ENCODE data around the gene ENOX1. TPM values are rescaled to one million over a fixed set of nuclear protein-coding genes. Genes with fewer than 3 reads are reported as not detected.

ENOX1 gene
- total and polyA plus RNA-seq, 4 donors: 0.33 to 7.7 (median 1.1) TPM

GRCh38 chr13:43360892-43361610 lies 425.7 kb downstream of the ENOX1 start:
- Histone ChIP-seq H3K36me3 (ENCODE audit: control insufficient read depth in 4 of 4, insufficient read depth in 4 of 4, low read length in 4 of 4) (no peaks in the 10 kb centered on the region), H3K4me3 (no peak overlapping the region), H3K9ac (ENCODE audit: insufficient read depth in 1 of 2, low read length in 2 of 2) (no peak overlapping the region), H3K27me3 (ENCODE audit: control insufficient read depth in 3 of 3, insufficient read depth in 3 of 3, low read length in 2 of 3) (no peaks in the 10 kb centered on the region), H3K4me1 (ENCODE audit: control insufficient read depth in 5 of 5, insufficient read depth in 5 of 5, low read length in 5 of 5) (peaks cover 4 to 21% (median 9%) of the 10 kb centered on the region in 5 donors), H3K9me3 (ENCODE audit: control insufficient read depth in 4 of 4, insufficient read depth in 3 of 4, low read length in 3 of 4) (no peaks in the 10 kb centered on the region), H3K27ac (ENCODE audit: low read depth in 1 of 2, low read length in 1 of 2) (no peak overlapping the region)
- DNase-seq (no peak), ATAC-seq (ENCODE audit: insufficient read depth, low FRiP score) (no peak)
- WGBS, 2 donors: 82 to 87% methylated on average over 6 of the region's 6 CpGs
- no peak for TF ChIP-seq CTCF (IDR thresholded peaks at IDR 0.05; ENCODE audit: control extremely low read depth, extremely low read depth)

- no peak for ATAC-seq (ENCODE audit: insufficient read depth, low FRiP score)
- Histone ChIP-seq H3K36me3 (ENCODE audit: control insufficient read depth in 4 of 4, insufficient read depth in 4 of 4, low read length in 4 of 4) (no peaks in the 10 kb centered on the region), H3K4me3 (no peak overlapping the region), H3K4me1 (ENCODE audit: control insufficient read depth in 5 of 5, insufficient read depth in 5 of 5, low read length in 5 of 5) (peaks cover 4 to 21% (median 8%) of the 10 kb centered on the region in 5 donors), H3K27me3 (ENCODE audit: control insufficient read depth in 3 of 3, insufficient read depth in 3 of 3, low read length in 2 of 3) (no peaks in the 10 kb centered on the region), H3K27ac (ENCODE audit: low read depth in 1 of 2, low read length in 1 of 2) (no peak overlapping the region), H3K9me3 (ENCODE audit: control insufficient read depth in 4 of 4, insufficient read depth in 3 of 4, low read length in 3 of 4) (no peaks in the 10 kb centered on the region), H3K9ac (ENCODE audit: insufficient read depth in 1 of 2, low read length in 2 of 2) (no peak overlapping the region)
- DNase-seq: no peak
- TF ChIP-seq CTCF (IDR thresholded peaks at IDR 0.05; ENCODE audit: control extremely low read depth, extremely low read depth): no peak
- WGBS, 2 donors: 58 to 69% methylated on average over 6 of the region's 6 CpGs
Observed at GRCh38 chr13:43360171-43360570, 426.6 kb downstream of the ENOX1 start.

GRCh38 chr13:43359536-43359935 lies 427.2 kb downstream of the ENOX1 start:
- no peak overlapping the region for H3K27ac ChIP-seq (ENCODE audit: low read depth in 1 of 2, low read length in 1 of 2)
- no peaks in the 10 kb centered on the region for H3K9me3 ChIP-seq (ENCODE audit: control insufficient read depth in 4 of 4, insufficient read depth in 3 of 4, low read length in 3 of 4)
- no peak for ATAC-seq (ENCODE audit: insufficient read depth, low FRiP score)
- H3K9ac ChIP-seq (ENCODE audit: insufficient read depth in 1 of 2, low read length in 2 of 2): no peak overlapping the region
- no peak for TF ChIP-seq CTCF (IDR thresholded peaks at IDR 0.05; ENCODE audit: control extremely low read depth, extremely low read depth)
- no peak overlapping the region for H3K4me3 ChIP-seq
- peaks cover 3 to 18% (median 6%) of the 10 kb centered on the region in 5 donors for H3K4me1 ChIP-seq (ENCODE audit: control insufficient read depth in 5 of 5, insufficient read depth in 5 of 5, low read length in 5 of 5)
- H3K27me3 ChIP-seq (ENCODE audit: control insufficient read depth in 3 of 3, insufficient read depth in 3 of 3, low read length in 2 of 3): no peaks in the 10 kb centered on the region
- H3K36me3 ChIP-seq (ENCODE audit: control insufficient read depth in 4 of 4, insufficient read depth in 4 of 4, low read length in 4 of 4): no peaks in the 10 kb centered on the region
- 89 to 90% methylated on average over 4 of the region's 4 CpGs for WGBS, 2 donors
- no peak for DNase-seq
